BJ (cell line): ENCODE data around the gene DPYSL3. TPM values are rescaled to one million over a fixed set of nuclear protein-coding genes. Genes with fewer than 3 reads are reported as not detected.

ENCODE experiments used
- CTCF ChIA-PET: fragments of 350-600 bp; formaldehyde crosslinking; extraction: SDS; loops from one replicate; lab custom pipeline; 2021; ENCODE audit warnings: antibody characterized with exemption, inconsistent platforms; lab: Yijun Ruan, JAX
- POLR2A ChIA-PET: fragments of 300-600 bp; sonication (Branson Sonifier 250); formaldehyde crosslinking; extraction: SDS; loops from one replicate; lab custom pipeline; 2021; ENCODE audit warnings: antibody characterized with exemption; lab: Charles Lee
- DNase-seq: peaks from one replicate; pipeline ENCODE4 v3.0.0-alpha.2; 2011; ENCODE audit warnings: low read depth
- H3K27me3 ChIP-seq: 2 replicates; pipeline ENCODE4 v1.6.0; 2011; ENCODE audit warnings: low read length; ENCODE audit not compliant: control insufficient read depth, insufficient read depth
- H3K36me3 ChIP-seq: 2 replicates; pipeline ENCODE4 v1.5.1; 2011; ENCODE audit warnings: low read length; ENCODE audit not compliant: control insufficient read depth, insufficient read depth
- H3K4me3 ChIP-seq: 2 replicates; pipeline ENCODE4 v1.5.1; 2011; ENCODE audit warnings: low read depth, mild to moderate bottlenecking, control low read depth, low read length
- polyA plus RNA-seq: library from polyadenylated mRNA; depleted of rRNA; stranded (reverse); fragments of >200 nt; gene quantifications from 2 replicates; pipeline ENCODE4 v1.2.3, GENCODE V29; 2011
- TF ChIP-seq, protein P1 (sequence below): IDR thresholded peaks from 2 replicates; pipeline ENCODE4 v1.5.1; 2011; ENCODE audit warnings: low read depth, mild to moderate bottlenecking, control low read depth, inconsistent platforms, low read length, moderate library complexity; ENCODE audit not compliant: insufficient read depth

DPYSL3 gene
- polyA plus RNA-seq, 1 experiment: 49.6 TPM

- ChIA-PET POLR2A (no interaction called here), CTCF (interaction anchor here (2.2 kb wide), 1 partner anchor 9 kb away, joined by 7 read pairs; no protein-coding TSS in a partner anchor)
- H3K4me3 ChIP-seq: no peak overlapping the region
- no peaks in the 10 kb centered on the region for H3K36me3 ChIP-seq
- TF ChIP-seq, protein P1, sequence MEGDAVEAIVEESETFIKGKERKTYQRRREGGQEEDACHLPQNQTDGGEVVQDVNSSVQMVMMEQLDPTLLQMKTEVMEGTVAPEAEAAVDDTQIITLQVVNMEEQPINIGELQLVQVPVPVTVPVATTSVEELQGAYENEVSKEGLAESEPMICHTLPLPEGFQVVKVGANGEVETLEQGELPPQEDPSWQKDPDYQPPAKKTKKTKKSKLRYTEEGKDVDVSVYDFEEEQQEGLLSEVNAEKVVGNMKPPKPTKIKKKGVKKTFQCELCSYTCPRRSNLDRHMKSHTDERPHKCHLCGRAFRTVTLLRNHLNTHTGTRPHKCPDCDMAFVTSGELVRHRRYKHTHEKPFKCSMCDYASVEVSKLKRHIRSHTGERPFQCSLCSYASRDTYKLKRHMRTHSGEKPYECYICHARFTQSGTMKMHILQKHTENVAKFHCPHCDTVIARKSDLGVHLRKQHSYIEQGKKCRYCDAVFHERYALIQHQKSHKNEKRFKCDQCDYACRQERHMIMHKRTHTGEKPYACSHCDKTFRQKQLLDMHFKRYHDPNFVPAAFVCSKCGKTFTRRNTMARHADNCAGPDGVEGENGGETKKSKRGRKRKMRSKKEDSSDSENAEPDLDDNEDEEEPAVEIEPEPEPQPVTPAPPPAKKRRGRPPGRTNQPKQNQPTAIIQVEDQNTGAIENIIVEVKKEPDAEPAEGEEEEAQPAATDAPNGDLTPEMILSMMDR: no peak
- H3K27me3 ChIP-seq: no peaks in the 10 kb centered on the region
- no peak for DNase-seq
Measured at GRCh38 chr5:147426640-147427327, 83.1 kb downstream of the DPYSL3 start.

- no peaks in the 10 kb centered on the region for H3K36me3 ChIP-seq
- TF ChIP-seq, protein P1: no peak
- POLR2A ChIA-PET: no interaction called here
- DNase-seq: no peak
- CTCF ChIA-PET: interaction anchor here (0.6 kb wide), 1 partner anchor 146 kb away, joined by 3 read pairs; no protein-coding TSS in a partner anchor
- no peaks in the 10 kb centered on the region for H3K27me3 ChIP-seq
- no peak overlapping the region for H3K4me3 ChIP-seq
Measured at GRCh38 chr5:147418613-147419012, 91.3 kb downstream of the DPYSL3 start.

- H3K27me3 ChIP-seq: no peaks in the 10 kb centered on the region
- DNase-seq: no peak
- ChIA-PET POLR2A (no interaction called here), CTCF (interaction anchor here (1.1 to 1.5 kb wide), 3 partner anchors 9 to 25 kb away, joined by 3 to 7 read pairs (median 3); no protein-coding TSS in a partner anchor)
- TF ChIP-seq, protein P1: no peak
- H3K4me3 ChIP-seq: no peak overlapping the region
- H3K36me3 ChIP-seq: peaks cover 1% of the 10 kb centered on the region; the same call in 1 of the 2 replicates
Measured at GRCh38 chr5:147417135-147417813, 92.6 kb downstream of the DPYSL3 start.

DNA sequence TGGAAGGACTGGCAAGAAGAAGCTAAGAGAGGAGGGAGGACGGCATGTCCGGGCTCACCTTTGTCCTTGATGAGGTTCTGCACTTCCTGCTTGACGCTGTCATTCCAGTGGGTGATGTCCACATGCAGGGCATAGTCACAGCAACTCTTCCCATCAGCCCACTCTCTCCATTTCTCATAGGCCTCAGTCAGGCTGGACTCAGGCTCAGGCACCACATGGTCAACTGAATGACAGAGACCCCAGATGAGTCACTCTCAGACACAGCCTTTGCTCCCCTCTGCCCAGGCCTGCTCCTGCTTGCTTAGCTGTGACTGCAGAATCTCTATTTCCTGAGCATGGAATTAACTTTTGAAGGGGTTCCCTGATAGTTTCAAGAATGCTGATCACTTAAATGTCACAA lies 94.2 kb downstream of the DPYSL3 start:
- H3K4me3 ChIP-seq: no peak overlapping the region
- peaks cover 1% of the 10 kb centered on the region; the same call in 1 of the 2 replicates for H3K36me3 ChIP-seq
- no peaks in the 10 kb centered on the region for H3K27me3 ChIP-seq
- ChIA-PET CTCF (interaction anchor here (1.0 to 1.5 kb wide), 2 partner anchors 10 to 14 kb away, joined by 3 read pairs; no protein-coding TSS in a partner anchor), POLR2A (no interaction called here)
- no peak for DNase-seq
- TF ChIP-seq, protein P1: no peak

DNA sequence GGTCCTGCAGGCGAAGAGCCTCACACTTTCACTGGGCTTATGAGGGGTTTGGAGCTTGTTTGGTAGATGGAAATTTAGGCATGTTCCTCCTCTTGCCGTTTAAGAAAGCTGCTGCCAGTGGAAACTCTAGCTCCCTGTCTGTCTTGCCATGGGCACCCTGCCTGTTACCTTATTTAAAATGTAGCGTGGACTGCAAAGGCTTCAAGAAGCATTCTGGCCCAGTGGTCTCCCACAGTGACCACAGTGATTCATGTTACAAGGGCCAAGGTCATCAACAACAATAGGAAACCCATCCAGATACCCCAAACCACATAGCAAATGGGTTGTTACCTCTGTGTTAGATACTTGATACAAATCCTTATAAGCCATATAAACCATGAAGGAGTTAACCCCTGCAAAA lies 96.6 kb downstream of the DPYSL3 start:
- TF ChIP-seq, protein P1: no peak
- DNase-seq: no peak
- POLR2A ChIA-PET: no interaction called here
- H3K36me3 ChIP-seq: peaks cover 1% of the 10 kb centered on the region; the same call in 1 of the 2 replicates
- CTCF ChIA-PET: interaction anchor here (1.6 to 1.8 kb wide), 2 partner anchors 12 to 163 kb away, joined by 4 to 5 read pairs; no protein-coding TSS in a partner anchor
- no peak overlapping the region for H3K4me3 ChIP-seq
- H3K27me3 ChIP-seq: no peaks in the 10 kb centered on the region
